ENCODE measurements around the gene B3GAT1.

B3GAT1 gene

GRCh38 chr11:134370526-134371435, 41.3 kb downstream of the B3GAT1 start:
- DNase-seq = no peak

GRCh38 chr11:134369656-134370525, 42.2 kb downstream of the B3GAT1 start:
- no peak for DNase-seq

- no peak for DNase-seq
Measured at GRCh38 chr11:134367781-134368180, 44.3 kb downstream of the B3GAT1 start.

GRCh38 chr11:134366254-134366653, 45.8 kb downstream of the B3GAT1 start:
- no peak for DNase-seq

- DNase-seq = no peak
Measured at GRCh38 chr11:134365011-134365925, 46.8 kb downstream of the B3GAT1 start.

GRCh38 chr11:134364261-134364660, 47.8 kb downstream of the B3GAT1 start:
- DNase-seq = no peak

GRCh38 chr11:134363592-134363991, 48.5 kb downstream of the B3GAT1 start:
- no peak for DNase-seq

- no peak for DNase-seq
Measured at GRCh38 chr11:134363161-134363560, 48.9 kb downstream of the B3GAT1 start.

- DNase-seq = no peak
Measured at GRCh38 chr11:134362192-134362901, 49.7 kb downstream of the B3GAT1 start.

GRCh38 chr11:134361661-134362060, 50.4 kb downstream of the B3GAT1 start:
- DNase-seq = no peak

GRCh38 chr11:134360050-134360835, 51.8 kb downstream of the B3GAT1 start:
- no peak for DNase-seq

GRCh38 chr11:134359646-134360045, 52.4 kb downstream of the B3GAT1 start:
- no peak for DNase-seq

- no peak for DNase-seq
Measured at GRCh38 chr11:134358856-134359490, 53.1 kb downstream of the B3GAT1 start.

- no peak for DNase-seq
Measured at GRCh38 chr11:134358165-134358855, 53.7 kb downstream of the B3GAT1 start.

GRCh38 chr11:134357545-134357839, 54.5 kb downstream of the B3GAT1 start:
- no peak for DNase-seq

- no peak for DNase-seq
Measured at GRCh38 chr11:134356656-134357544, 55.1 kb downstream of the B3GAT1 start.

- DNase-seq = no peak
Measured at GRCh38 chr11:134355656-134356055, 56.4 kb downstream of the B3GAT1 start.

- DNase-seq = no peak
Measured at GRCh38 chr11:134355136-134355535, 56.9 kb downstream of the B3GAT1 start.

- DNase-seq = no peak
Measured at GRCh38 chr11:134352111-134352510, 59.9 kb downstream of the B3GAT1 start.

All from SIG-M5 (cell line).